ENCODE results near the gene FHDC1. TPM values are rescaled to one million over a fixed set of nuclear protein-coding genes. Genes with fewer than 3 reads are reported as not detected.
"Not testable (repeated sequence)": the region's sequence is repeated elsewhere in the genome, so short reads cannot be mapped to it uniquely, and the experiment has no call there.

Gene FHDC1, protein sequence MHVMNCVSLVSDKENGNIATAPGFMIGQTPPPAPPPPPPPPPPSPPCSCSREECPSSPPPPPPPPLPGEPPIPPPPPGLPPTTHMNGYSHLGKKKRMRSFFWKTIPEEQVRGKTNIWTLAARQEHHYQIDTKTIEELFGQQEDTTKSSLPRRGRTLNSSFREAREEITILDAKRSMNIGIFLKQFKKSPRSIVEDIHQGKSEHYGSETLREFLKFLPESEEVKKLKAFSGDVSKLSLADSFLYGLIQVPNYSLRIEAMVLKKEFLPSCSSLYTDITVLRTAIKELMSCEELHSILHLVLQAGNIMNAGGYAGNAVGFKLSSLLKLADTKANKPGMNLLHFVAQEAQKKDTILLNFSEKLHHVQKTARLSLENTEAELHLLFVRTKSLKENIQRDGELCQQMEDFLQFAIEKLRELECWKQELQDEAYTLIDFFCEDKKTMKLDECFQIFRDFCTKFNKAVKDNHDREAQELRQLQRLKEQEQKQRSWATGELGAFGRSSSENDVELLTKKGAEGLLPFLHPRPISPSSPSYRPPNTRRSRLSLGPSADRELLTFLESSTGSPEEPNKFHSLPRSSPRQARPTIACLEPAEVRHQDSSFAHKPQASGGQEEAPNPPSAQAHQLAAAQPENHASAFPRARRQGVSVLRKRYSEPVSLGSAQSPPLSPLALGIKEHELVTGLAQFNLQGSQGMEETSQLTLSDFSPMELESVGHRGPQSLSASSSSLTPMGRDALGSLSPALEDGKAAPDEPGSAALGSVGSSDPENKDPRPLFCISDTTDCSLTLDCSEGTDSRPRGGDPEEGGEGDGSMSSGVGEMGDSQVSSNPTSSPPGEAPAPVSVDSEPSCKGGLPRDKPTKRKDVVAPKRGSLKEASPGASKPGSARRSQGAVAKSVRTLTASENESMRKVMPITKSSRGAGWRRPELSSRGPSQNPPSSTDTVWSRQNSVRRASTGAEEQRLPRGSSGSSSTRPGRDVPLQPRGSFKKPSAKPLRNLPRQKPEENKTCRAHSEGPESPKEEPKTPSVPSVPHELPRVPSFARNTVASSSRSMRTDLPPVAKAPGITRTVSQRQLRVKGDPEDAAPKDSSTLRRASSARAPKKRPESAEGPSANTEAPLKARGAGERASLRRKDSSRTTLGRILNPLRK
- total RNA-seq: under 1 TPM; 0.12 to 0.14 TPM

DNA sequence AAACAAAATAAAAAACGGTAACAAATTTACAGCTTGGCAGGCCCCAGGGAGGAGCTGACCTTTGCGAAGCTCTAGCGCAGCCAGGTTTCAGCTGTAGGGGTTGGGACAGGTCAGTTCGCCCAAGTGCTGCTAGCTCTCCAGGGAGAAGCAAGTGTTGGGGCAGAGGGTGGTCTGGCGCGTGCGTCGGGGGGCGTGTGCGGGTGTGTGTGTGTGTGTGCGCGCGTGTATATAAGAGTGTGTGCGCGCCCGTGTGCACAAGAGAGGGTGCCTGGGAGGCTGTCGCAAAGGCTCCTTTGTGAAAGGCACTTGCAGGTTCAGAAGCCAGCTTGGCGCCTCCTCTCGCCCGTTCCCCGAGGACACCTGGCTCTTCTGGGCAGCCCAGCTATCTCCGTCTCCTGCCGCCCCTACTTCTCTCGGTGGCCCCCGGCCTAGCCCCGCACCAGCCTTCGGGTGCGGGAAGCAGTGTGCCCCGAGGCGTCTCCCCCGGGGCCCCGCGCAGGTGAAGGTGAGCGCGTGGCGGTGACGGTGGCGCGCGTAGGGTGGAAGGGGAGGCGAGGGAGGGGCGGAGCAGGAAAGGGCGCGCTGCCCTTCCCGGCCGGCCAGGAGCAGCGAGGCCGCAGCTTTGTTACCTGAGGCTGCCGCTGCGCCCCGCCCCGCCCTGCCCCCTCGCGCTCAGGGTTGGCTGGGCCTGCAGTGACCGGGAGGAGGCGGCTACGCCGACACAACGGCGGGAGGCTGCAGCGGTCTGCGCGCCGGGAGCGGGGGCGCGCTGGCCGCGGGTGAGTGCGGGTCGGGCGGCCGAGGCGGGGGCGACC is at the start of gene FHDC1:
Gene FHDC1, plus strand, starts transcription at position 693 of the 815 bp plus-strand sequence. CDS start 6,735 bp downstream, outside the sequence.
- CTCF ChIA-PET: interaction anchor here (0.8 to 1.1 kb wide), 2 partner anchors 30 to 149 kb away, joined by 3 read pairs; no protein-coding TSS in a partner anchor
- peaks cover 23% of the 10 kb centered on the region for H3K4me1 Mint-ChIP-seq
- ATAC-seq (peak; percentile 47), DNase-seq (no peak)
- peaks cover 68% of the 10 kb centered on the region for H3K27me3 Mint-ChIP-seq
- peak within 1 kb of the TSS; percentile 62 for H3K4me3 Mint-ChIP-seq
- H3K36me3 Mint-ChIP-seq: peaks cover 3% of the 10 kb centered on the region
- no peaks in the 10 kb centered on the region for H3K9me3 Mint-ChIP-seq (ENCODE audit: low read depth)
- H3K27ac Mint-ChIP-seq: no peak within 1 kb of the TSS

DNA sequence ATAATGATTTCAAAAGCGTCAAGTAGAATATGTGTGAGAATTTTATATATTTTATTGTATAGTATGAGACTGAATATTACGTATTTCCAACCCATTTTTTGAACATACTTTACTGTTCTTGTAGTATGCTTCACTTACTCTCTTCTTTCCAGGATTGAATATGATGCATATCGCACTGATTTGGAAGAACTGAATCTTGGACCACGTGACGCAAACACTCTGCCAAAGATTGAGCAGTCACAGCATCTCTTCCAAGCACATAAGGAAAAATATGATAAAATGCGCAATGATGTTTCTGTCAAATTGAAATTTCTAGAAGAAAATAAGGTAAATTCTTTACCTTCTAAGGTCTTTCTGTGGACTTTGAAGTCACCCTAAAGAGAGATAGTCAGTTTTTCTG is 48.1 kb upstream of the FHDC1 start:
- no peaks in the 10 kb centered on the region for H3K27me3 Mint-ChIP-seq
- no peaks in the 10 kb centered on the region for H3K9me3 Mint-ChIP-seq (ENCODE audit: low read depth)
- H3K4me1 Mint-ChIP-seq: no peaks in the 10 kb centered on the region
- no peak overlapping the region for H3K4me3 Mint-ChIP-seq
- DNase-seq: no peak
- CTCF ChIA-PET: no interaction called here
- H3K27ac Mint-ChIP-seq: no peak overlapping the region
- peaks cover 25% of the 10 kb centered on the region for H3K36me3 Mint-ChIP-seq
- no peak for ATAC-seq

DNA sequence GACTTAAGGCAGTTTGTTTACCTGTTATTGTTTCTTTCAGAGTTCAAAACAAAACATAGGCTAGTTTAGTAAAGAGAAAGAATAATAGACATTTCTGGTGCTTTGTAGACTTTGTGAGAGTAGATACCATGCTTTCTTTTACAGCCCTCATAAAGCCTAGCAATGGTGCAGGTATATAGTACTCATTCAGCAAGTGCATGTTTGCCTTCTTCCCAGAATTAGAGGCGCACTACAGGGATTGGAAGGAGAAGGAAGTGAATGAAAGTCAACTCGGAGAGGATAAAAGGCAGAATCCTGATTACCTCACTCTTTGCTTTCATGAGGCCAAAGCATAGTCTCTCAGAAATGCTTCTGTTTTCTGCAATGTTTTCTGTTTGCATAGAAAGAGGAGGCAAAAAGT is 43.1 kb upstream of the FHDC1 start:
- H3K36me3 Mint-ChIP-seq: peaks cover 34% of the 10 kb centered on the region
- H3K4me1 Mint-ChIP-seq: peaks cover 7% of the 10 kb centered on the region
- no peaks in the 10 kb centered on the region for H3K27me3 Mint-ChIP-seq
- H3K9me3 Mint-ChIP-seq (ENCODE audit: low read depth): no peaks in the 10 kb centered on the region
- CTCF ChIA-PET: interaction anchor here (0.8 kb wide), 1 partner anchor 12 kb away, joined by 3 read pairs; no protein-coding TSS in a partner anchor
- H3K4me3 Mint-ChIP-seq: no peak overlapping the region
- no peak for DNase-seq
- no peak overlapping the region for H3K27ac Mint-ChIP-seq
- no peak for ATAC-seq

DNA sequence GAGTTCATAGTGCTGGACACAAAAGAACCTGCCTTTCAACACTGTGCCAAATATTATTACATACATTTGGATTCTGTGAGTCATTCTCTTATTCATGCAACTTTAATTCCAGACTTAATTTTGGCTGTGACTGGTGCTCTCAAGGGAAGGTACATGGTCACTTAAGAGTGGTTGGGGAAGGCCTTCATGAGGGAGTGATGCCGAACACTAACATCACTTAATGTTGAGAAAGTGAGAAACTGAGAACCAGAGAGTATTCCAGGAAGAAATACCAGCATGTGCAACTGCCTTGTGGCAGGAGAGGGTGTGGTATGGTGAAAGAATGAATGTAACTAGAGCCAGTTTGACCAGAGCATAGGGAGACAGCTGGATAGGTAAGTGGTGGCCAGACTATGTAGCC is 41.5 kb upstream of the FHDC1 start:
- Mint-ChIP-seq H3K4me3 (no peak overlapping the region), H3K36me3 (peaks cover 30% of the 10 kb centered on the region), H3K9me3 (ENCODE audit: low read depth) (no peaks in the 10 kb centered on the region), H3K27ac (no peak overlapping the region), H3K4me1 (peaks cover 11% of the 10 kb centered on the region), H3K27me3 (no peaks in the 10 kb centered on the region)
- CTCF ChIA-PET: no interaction called here
- ATAC-seq: no peak
- no peak for DNase-seq

DNA sequence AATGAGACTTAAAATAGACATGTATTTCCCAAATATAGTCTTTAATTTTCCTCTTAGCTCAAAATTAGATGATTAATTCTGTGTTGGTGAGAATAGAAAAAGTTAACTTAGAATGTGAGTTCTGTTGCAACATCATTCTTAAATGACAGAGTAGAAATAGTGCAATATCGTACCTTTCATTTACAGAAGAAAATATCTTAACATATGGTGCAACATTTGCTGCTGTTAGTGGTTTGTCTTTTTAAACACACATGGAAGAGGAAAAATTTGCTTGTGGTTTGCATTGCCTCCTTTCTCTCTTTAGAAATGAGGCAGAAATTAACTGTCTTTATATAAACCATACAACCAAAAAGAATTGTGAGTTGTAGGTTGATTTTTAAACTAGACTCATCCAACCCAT is 39.3 kb upstream of the FHDC1 start:
- Mint-ChIP-seq H3K4me3 (no peak overlapping the region), H3K4me1 (peaks cover 11% of the 10 kb centered on the region), H3K27ac (no peak overlapping the region), H3K27me3 (no peaks in the 10 kb centered on the region), H3K36me3 (peaks cover 22% of the 10 kb centered on the region), H3K9me3 (ENCODE audit: low read depth) (no peaks in the 10 kb centered on the region)
- CTCF ChIA-PET: no interaction called here
- DNase-seq (no peak), ATAC-seq (no peak)

DNA sequence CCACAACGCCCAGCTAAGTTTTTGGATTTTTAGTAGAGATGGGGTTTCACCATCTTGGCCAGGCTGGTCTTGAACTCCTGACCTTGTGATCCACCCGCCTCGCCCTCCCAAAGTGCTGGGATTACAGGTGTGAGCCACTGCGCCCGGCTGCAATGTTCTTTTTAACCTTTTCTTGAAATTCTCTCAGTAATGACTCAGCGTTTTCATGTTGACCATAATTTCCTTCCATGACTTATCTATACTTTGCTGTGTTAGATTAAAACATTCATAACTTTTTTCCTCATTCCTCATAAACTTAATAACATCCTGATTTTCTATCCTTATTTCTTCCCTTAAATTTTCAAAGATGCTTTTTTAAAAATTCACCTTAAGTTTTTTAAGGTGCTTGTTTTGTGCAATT is 38.0 kb upstream of the FHDC1 start:
- Mint-ChIP-seq H3K36me3 (peaks cover 14% of the 10 kb centered on the region), H3K4me1 (peaks cover 11% of the 10 kb centered on the region)
- DNase-seq; CTCF ChIA-PET; ATAC-seq; H3K4me3 Mint-ChIP-seq; H3K27ac Mint-ChIP-seq; H3K27me3 Mint-ChIP-seq; H3K9me3 Mint-ChIP-seq (ENCODE audit: low read depth): not testable (repeated sequence)

DNA sequence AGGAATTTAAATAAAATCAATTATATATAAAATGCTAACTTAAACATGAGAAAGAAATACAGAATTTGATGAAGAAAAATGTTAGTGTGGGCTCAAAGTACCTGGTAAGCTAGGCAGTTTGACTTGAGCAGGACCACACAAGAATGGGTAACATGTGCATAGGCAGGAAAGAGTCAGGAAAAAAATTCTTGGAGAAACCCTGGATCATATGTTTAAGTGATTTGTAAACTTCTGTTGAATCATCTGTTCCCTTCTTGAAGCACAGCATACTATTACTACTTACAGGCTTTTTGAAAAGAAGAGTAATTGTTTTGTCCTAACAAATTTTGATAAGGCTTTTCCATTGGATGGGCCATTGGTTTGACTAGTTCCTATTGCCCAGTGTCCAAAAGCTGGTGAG is 37.5 kb upstream of the FHDC1 start:
- Mint-ChIP-seq H3K27ac (no peak overlapping the region), H3K9me3 (ENCODE audit: low read depth) (no peaks in the 10 kb centered on the region), H3K4me3 (no peak overlapping the region), H3K27me3 (no peaks in the 10 kb centered on the region), H3K4me1 (peaks cover 11% of the 10 kb centered on the region), H3K36me3 (peaks cover 14% of the 10 kb centered on the region)
- CTCF ChIA-PET: no interaction called here
- ATAC-seq (no peak), DNase-seq (no peak)

DNA sequence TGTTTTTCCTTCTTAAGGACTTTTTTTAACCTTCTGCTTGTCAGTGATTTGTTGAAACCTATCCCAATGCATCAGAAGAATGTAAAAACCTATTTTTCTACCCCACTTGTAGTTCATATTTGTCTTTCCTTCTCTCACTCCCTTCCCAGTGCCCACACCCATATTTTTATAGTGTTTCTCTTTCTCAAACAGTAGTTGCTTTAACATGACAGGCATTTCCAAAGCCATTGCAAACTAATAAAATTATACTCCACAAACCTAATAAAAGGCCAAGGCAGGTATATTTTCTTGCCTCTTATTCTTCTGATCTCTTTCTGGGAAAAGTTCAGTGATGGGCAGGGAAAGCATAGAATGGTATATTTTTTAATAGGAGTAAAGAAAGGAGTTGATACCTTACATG is 35.7 kb upstream of the FHDC1 start:
- peaks cover 11% of the 10 kb centered on the region for H3K4me1 Mint-ChIP-seq
- H3K4me3 Mint-ChIP-seq: no peak overlapping the region
- ATAC-seq: no peak

DNA sequence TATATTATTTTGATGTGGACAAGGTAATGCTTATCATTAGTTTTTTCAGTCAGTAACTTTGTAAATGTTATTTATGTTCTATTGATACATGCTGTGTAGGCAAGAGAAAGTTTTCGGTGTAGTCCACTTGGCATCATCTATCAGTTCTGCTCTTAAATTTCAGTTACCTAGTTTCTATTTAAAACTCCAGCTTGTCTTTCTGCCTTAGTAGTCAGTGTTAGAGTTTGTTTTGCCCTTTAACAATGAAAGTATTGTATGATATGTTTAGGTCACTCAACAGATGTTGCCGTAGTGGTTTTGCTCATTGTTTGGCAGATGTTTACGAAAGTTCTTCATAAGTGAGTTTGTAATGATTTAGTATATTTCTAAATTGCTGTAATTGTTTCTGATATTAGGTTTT is 34.9 kb upstream of the FHDC1 start:
- ATAC-seq: no peak
- CTCF ChIA-PET: no interaction called here
- Mint-ChIP-seq H3K36me3 (peaks cover 12% of the 10 kb centered on the region), H3K27me3 (no peaks in the 10 kb centered on the region), H3K4me1 (peaks cover 11% of the 10 kb centered on the region), H3K9me3 (ENCODE audit: low read depth) (no peaks in the 10 kb centered on the region), H3K4me3 (no peak overlapping the region), H3K27ac (no peak overlapping the region)
- DNase-seq: no peak

More for the DNA sequence above, 35.7 kb upstream of the FHDC1 start:
- Mint-ChIP-seq H3K36me3 (peaks cover 14% of the 10 kb centered on the region), H3K9me3 (ENCODE audit: low read depth) (no peaks in the 10 kb centered on the region), H3K27me3 (no peaks in the 10 kb centered on the region), H3K27ac (no peak overlapping the region)
- CTCF ChIA-PET: no interaction called here
- no peak for DNase-seq

DNA sequence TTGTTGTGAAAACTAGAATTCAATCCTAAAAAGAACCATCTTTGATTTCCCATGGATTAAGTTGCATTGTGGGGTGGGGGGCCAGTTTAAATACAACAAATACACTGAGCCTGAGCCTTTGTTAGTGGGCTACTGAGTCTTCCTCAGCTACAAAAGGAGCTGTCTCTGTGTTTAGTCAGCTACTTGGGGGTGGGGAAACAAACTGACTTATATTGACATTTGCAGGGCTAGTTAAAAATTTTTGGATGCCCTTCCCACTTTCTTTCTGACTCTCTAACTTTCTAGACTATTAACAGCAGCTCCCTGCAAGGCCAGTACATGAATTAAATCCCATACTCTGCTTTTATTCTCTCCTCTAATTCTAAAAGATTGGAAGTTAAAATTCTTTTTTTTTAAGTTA is 32.5 kb upstream of the FHDC1 start:
- CTCF ChIA-PET: no interaction called here
- H3K9me3 Mint-ChIP-seq (ENCODE audit: low read depth): no peaks in the 10 kb centered on the region
- H3K27ac Mint-ChIP-seq: no peak overlapping the region
- no peaks in the 10 kb centered on the region for H3K4me1 Mint-ChIP-seq
- H3K27me3 Mint-ChIP-seq: no peaks in the 10 kb centered on the region
- DNase-seq: no peak
- ATAC-seq: no peak
- peaks cover 15% of the 10 kb centered on the region for H3K36me3 Mint-ChIP-seq
- H3K4me3 Mint-ChIP-seq: no peak overlapping the region

DNA sequence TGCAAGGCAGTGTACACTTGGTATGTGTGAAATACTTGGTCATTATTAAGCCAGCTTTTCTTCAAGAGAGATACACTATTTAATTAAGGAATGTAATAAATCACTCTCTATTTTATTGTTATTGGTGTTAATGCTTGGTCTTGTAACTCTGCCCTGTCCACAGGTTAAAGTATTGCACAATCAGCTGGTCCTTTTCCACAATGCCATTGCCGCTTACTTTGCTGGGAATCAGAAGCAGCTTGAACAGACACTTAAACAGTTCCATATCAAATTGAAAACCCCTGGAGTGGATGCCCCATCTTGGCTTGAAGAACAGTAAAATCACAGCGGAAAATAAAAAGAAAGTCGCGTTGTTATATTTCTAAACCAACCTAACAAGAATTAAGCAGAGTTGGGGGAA is 26.2 kb upstream of the FHDC1 start:
- H3K27ac Mint-ChIP-seq: no peak overlapping the region
- CTCF ChIA-PET: interaction anchor here (0.6 to 0.7 kb wide), 2 partner anchors 23 to 198 kb away, joined by 3 read pairs; no protein-coding TSS in a partner anchor
- DNase-seq: no peak
- no peaks in the 10 kb centered on the region for H3K9me3 Mint-ChIP-seq (ENCODE audit: low read depth)
- H3K4me3 Mint-ChIP-seq: no peak overlapping the region
- H3K36me3 Mint-ChIP-seq: peaks cover 21% of the 10 kb centered on the region
- no peaks in the 10 kb centered on the region for H3K27me3 Mint-ChIP-seq
- ATAC-seq: no peak
- no peaks in the 10 kb centered on the region for H3K4me1 Mint-ChIP-seq

DNA sequence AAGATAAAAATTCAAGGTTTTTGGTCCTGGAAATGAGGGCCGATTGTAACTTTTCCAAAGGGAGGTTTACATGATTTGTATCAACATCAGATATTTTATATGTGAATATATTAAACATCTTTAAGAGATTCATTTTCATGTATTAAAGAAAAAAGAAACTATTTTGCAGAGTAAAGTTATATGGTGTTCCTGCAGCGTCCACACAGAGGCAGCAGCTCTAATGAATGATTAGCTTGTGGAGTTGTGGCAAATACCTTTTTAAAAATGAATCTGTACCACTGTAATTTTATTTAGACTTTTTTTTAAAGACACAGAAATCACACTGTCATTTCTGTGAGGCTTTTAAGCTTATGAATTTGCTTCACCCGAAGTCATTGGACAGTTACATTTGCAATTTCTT is 25.6 kb upstream of the FHDC1 start:
- no peak overlapping the region for H3K4me3 Mint-ChIP-seq
- DNase-seq (no peak), ATAC-seq (no peak)
- H3K27me3 Mint-ChIP-seq: no peaks in the 10 kb centered on the region
- no peak overlapping the region for H3K27ac Mint-ChIP-seq
- peaks cover 21% of the 10 kb centered on the region for H3K36me3 Mint-ChIP-seq
- no peaks in the 10 kb centered on the region for H3K9me3 Mint-ChIP-seq (ENCODE audit: low read depth)
- CTCF ChIA-PET: interaction anchor here (0.7 kb wide), 1 partner anchor 24 kb away, joined by 3 read pairs; no protein-coding TSS in a partner anchor
- no peaks in the 10 kb centered on the region for H3K4me1 Mint-ChIP-seq
